Subcutaneous adipose tissue (tissue), 4 donors: ENCODE data around the gene ATRIP. TPM values are rescaled to one million over a fixed set of nuclear protein-coding genes. Genes with fewer than 3 reads are reported as not detected.

Experiments used
- total RNA-seq, 4 donors: library from RNA; depleted of rRNA; stranded (reverse); fragments of >200 nt; gene quantifications; one replicate each; pipeline ENCODE4 v1.1.0, GENCODE V29; 2016
- TF ChIP-seq, protein P1 (sequence below): fragments of 450-650 bp; IDR thresholded peaks from one replicate; pipeline ENCODE4 v1.5.1; 2016; ENCODE audit warnings: low read depth, mild to moderate bottlenecking, control low read depth, antibody characterized with exemption, moderate library complexity

The ATRIP gene
- total RNA-seq, 4 donors from 2014 or later = 4.1 to 10.7 (median 6.0) TPM

DNA sequence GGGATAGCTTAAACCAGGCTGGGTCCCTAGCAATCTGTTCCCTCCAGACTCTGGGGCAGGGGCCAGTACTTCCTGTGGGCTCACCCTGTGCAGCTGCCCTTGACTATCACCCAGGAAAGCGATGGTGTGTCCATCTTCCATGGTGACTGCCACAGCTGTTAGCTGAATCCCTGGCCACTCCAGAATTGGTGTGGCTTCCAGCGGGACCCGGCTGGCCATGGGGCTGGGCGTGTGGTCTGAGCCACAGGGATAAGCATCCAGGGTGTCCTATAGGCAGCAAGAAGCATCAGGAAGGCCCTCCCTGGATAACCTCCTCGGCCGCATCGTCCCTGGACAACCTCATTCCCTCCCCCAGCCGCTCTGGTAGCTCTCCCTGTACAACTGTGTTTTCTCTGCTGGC lies 23.9 kb upstream of the ATRIP start:
- TF ChIP-seq, protein P1, sequence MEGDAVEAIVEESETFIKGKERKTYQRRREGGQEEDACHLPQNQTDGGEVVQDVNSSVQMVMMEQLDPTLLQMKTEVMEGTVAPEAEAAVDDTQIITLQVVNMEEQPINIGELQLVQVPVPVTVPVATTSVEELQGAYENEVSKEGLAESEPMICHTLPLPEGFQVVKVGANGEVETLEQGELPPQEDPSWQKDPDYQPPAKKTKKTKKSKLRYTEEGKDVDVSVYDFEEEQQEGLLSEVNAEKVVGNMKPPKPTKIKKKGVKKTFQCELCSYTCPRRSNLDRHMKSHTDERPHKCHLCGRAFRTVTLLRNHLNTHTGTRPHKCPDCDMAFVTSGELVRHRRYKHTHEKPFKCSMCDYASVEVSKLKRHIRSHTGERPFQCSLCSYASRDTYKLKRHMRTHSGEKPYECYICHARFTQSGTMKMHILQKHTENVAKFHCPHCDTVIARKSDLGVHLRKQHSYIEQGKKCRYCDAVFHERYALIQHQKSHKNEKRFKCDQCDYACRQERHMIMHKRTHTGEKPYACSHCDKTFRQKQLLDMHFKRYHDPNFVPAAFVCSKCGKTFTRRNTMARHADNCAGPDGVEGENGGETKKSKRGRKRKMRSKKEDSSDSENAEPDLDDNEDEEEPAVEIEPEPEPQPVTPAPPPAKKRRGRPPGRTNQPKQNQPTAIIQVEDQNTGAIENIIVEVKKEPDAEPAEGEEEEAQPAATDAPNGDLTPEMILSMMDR = no peak

DNA sequence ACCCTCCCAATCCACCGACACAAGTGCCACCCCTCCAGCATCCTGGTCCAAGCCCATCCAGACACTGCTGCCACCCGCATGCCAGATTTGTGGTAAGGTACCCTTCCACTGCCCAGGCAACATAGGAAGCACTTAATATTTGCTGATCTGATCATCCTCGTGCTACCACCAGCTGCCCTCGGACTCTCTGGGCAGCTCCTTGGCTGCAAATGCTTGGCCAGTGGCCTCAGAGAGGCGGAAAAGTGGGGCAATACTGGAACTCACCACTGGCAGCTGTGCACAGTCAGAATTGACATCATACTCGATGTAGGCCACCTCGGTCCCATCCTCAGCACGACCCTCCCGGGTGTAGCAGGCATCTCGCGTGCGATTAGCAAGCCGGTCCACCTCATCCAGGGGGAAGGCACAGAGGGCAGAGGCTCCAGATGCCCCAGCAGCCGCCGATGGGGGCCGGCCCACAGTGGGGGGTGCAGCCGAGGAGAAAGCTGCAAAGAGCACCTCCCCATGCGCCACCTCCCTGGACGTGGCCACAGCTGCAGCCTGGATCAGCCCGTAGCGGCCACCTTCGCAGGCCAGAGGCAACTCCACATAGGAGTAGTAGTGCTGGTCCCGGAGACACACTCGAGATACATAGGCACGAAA lies 23.2 kb upstream of the ATRIP start:
- TF ChIP-seq, protein P1 = no peak

DNA sequence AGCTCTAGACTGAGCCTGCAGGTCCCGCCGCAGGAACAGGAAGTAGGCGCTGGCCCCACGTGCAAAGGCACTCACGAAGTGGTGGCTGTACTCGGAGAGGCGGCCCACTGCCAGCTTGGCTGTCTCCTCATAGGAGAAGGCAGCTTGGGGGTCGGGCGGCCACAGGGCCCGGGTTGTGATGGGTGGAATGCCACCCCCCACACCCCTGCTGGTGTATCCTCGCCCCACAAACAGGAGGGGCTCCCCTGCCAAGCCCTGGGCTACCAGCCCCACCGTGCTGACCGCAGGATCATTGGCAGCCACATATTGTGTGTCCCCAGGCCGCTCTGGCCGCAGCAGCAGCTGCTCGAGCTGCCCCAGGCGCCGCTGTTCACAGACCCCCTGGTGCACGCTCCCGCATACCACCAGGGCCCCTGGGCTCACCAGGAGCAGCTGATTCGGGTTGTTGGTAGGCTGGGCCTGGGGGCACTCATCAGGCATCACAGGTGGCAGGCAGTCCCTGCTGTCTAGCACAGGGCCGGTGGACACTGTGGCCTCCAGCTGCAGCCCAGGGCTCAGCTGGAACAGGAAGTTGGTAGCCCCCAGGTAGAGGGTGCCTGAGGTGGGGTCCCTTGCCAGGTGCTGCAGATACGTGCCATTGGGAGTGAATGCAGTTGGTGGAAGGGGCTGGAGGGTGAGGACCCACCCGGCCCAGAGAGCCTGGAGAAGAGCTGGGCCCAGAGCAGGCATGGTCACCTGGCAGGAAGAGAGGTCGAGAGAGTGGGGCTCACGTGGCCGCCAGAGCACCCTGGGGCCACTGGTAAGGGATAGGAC lies 22.4 kb upstream of the ATRIP start:
- TF ChIP-seq, protein P1 = no peak

DNA sequence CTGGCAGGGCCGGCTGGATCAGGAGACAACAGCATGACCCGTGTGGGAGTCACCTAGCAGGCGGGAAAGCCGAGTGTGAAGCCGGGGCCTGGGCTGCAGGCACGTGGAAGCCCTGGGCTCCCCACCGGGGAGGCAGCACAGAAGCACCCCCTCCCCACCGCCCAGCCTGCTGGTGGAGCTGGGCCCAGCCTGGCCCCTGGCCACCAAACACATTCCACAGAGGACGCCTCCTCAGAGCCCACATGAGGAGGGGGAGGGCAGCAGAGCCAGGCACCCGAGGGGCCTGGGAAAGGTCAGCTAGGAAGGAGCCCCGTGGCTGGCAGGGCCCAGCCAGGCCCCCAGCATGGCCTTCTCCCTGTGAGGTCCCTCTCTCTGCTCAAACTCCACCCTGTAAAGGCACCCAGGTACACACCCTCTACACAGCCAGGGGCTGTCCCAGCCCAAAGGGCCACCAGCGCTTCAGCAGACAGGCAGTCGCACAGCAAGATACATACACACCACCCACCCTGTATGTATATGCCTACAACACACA lies 21.2 kb upstream of the ATRIP start:
- TF ChIP-seq, protein P1 = no peak

DNA sequence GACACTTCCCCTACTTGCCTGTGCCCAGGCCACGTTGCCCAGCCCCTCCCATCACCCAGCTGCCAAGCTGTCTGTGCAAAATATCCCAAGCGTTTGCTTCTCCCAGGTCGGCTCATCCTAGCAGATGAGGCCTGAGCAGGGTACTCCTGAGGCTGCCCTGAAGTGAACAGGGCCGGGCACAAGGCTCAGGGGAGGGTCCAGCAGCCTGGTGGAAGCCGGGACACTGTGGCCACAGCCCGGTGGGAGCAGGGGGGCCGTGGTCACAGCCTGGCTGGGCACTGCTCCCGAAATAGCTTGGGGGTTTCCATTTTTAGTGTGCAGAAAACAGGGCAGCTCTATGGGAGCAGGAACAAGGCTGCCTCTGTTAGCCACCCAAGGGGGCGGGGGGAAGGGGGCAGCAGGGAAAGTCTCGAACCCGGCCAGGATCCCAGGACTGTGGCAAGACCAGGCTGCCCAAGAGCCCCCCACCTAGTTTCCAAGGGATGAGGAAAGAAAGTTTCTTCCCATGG lies 20.1 kb upstream of the ATRIP start:
- TF ChIP-seq, protein P1 = no peak

DNA sequence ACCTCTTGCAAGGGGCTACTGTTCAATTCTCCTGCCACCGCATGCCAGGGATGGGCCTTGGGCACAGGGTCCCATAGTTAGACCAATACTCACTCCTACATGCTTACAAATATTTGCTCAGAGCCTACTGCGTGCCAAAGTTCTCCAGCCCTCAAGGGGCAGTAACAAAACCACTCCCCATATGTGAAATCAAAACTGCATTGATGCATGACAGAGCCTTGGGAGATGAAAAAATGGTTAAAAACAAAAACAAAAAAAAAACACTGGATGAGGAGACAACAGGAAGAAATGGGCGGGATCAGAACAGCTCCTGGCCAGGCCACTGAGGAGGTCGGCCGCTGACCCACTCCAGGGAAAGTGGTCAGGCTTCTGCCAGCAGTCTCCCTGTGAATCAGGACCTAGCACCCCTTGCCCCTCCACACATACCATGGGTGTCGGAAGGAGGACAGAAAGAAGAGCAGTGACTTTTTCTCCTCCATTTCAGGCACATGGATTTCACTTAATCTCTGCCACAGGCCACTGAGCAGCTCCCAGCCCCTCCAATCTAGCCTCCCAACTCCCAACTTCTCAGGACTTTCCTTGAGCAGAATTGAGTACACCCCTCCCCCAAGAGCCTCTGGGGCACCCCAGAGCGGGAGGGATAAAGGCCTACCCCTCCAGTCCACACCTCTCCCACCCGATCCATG lies 19.4 kb upstream of the ATRIP start:
- TF ChIP-seq, protein P1 = no peak

DNA sequence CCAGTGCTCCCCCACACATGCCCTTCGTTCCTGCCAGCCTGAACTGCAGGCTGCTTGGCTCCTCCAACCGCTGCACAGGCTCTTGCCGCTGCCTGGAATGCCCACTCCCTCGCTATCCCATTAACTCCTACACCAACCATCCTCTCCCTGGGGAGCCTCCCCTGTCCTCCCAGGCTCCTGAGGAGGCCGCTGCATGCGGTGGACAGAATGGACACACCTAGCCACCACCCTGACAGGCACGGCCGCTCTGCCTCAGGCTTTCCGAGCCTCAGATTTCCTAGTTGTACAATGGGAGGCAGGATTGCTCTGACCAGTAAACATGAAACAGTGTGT lies 18.9 kb upstream of the ATRIP start:
- TF ChIP-seq, protein P1 = no peak
